ENCODE results near the gene CCDC191.

The CCDC191 gene

DNA sequence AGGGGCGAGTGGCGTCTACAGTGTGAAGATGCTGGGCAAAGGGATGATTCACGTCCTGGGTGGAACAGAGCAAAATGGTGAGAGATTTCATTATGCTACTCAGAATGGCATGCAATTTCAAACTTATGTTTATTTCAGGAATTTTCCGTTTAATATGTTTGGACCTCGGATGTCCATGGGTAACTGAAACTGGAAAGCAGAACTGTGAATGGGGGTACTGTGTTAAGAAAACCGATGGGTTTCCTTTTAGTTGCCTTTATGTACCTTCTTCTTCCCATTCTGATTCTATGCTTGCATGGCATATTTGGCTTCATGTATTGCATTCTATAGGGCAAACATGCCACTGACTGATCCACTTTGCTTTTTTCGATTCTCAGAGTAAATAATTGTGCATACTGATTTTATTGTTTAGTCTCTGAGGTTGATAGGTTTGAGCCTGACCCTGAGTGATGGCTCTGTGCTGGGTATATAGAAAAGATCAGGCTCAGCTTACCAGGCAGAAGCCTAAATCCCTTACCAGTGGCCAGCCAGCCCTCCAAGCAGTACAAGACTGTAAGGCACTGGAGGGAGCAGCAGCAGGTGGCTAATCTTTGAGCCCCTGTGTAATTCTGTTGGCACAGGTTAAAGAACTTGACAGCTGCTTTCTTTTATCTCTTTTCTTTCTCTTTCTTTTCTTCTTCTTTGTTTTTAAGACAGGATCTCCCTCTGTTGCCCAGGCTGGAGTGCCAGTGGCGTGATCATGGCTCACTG is 4.8 kb upstream of the CCDC191 start:
- no peak for DNase-seq (ENCODE audit: low read depth)

DNA sequence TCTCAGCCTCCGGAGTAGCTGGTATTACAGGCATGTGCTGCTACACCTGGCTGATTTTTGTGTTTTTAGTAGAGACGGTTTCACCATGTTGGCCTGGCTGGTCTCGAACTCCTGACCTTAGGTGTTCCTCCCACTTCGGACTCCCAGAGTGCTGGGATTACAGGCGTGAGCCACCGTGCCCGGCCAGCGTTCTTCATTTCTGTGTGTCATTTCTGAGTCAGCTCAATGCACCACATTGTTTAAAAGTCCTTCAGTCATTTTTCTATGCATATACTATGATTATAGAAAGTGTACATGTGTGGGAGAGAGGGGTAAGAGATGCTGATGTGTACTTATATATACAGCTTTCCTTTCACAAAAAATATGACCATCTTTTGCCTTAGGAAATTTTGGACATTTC is 2.3 kb upstream of the CCDC191 start:
- DNase-seq (ENCODE audit: low read depth), result no peak

DNA sequence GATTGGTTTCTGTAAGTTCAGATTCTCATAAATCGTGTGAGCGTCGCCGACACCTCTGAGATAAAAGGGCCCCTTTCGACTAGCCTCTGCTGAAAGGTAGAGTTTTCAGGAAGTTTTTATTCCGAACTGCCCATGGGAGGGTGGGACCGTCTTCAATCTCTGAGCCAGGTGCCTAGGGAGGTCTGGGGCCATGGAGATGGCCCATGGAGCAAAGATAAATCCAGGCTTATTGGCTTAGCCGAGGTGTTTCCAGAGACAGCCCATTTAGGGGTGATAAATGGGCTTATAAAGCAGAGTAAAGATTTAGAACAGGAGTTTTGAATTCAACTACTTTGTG is 653 bp upstream of the CCDC191 start:
- no peak for DNase-seq (ENCODE audit: low read depth)

DNA sequence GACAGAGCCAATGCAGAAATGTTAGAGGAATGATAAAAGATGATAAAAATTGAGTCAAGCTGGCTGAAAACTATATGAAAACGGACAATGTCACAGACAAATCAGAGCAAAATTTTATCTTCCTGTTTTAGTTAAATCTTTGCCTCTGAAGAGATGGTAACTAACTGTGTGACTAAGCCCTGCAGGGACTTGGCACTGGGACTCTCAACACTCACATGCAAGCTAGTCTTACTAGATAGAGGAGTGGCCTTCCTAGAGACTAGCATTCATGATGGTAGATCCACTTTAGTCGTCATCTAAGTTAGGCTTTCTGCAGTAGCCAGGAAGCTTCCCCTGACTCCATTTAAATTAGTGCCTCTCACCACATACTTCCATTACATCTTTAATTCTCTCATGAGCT is 4.1 kb downstream of the CCDC191 start:
- DNase-seq (ENCODE audit: low read depth), result no peak

DNA sequence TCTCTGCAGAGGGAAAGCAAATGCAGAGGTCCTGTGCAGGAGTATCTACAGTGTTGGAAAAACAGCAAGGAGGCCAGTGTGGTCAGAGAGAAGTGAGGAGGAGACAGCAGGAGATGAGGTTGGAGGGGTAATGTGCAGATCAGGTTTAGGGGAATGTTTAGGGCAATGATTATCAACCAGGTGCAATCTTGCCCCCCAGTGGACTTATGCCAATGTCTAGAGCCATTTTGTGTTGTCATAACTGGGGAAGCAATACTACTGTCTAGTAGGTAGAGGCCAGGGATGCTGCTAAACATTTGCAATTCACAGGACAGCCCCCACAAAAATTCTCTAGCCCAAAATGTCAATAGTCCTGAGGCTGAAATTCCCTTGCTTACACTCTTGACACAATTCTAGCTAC is 13.1 kb downstream of the CCDC191 start:
- DNase-seq (ENCODE audit: low read depth), result no peak

DNA sequence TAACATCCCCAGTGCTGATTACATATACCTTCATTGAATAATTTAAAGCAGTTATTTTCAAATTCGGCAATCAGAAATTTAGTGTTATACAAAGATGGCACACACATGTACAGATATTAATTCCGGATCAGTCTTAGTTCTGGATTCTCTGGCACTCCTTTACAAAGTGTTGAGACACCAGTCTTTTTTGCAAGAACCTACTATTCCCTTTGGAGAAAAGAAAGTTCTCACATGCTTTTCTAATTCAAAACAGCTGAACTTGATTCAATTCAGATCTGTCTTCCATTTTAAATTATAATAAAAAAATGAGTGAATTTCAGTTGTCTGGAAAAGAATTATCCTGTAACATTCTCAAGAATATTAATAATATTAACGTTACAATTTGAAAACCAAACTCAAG is 20.4 kb downstream of the CCDC191 start:
- DNase-seq (ENCODE audit: low read depth), result peak; percentile 66

DNA sequence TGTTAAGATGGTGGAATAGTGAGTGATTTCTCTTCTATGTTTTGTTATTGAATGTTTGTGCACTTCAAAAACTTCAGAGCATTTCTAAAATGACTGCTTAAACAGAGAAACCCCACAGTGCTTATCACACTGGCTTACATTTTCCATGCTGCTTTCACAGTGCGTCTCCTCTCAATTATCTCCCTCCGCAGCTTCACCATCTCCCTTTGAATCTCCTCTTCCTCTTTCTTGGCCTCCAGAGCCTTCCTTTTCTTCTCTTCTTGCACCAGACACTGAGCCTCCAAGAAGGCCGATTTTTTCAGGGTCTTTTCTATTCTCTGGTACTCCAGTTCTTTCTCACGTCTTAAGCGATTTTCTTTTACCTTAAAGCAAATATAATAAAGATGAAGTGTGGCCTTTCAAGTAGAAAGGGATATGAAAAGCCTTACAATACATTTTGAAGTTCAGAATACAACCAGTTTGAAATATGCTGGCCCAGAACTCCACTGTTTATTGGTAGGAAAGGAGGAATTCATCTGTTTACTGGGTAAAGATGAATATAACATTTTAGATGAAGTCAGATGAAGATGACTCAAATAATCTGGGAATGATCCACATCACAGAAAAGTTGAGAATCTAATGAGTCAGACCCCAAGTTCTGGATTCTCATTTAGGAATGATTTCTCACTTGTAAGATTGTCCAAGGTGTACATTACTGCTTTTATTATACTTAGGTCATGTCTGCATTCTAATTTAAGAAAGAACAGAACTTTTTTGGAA is 21.4 kb downstream of the CCDC191 start:
- peak; percentile 30 for DNase-seq (ENCODE audit: low read depth)

DNA sequence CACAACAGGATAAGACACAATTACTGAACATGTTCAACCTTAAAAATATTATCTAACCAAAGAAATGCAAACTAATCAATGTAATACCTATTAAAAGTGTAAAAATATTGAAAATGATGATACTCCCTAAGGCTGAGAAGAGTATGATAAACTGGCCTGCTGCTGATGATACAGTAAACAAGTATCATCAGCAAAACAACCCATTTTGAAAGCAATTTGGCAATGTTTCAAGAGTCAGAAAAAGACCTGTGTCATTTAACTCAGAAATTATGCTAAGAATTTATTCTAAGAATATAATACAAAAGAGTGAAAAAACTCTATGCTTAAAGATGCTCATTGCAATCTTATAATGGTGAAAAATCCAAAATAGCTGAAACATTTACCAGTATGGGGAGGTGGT is 22.1 kb downstream of the CCDC191 start:
- no peak for DNase-seq (ENCODE audit: low read depth)

DNA sequence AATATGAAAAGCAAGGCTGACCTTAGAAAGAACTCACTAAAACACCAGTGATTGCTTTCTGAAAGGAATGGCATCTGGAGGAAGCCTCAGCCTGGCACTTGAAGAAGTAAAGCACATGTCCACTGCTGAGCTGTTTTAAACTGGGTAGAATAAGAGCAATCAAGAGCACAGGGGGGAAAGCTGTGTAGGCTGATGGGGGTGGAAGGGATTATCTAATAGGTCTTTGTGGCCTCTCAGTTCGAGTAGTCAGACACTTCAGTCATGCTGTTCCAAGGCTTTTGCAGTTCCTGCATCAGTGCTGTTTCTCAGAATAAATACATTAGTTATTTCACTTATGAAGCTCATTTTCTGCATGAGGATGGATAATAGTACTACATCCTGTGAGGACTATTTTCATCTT is 22.6 kb downstream of the CCDC191 start:
- DNase-seq (ENCODE audit: low read depth), result no peak

DNA sequence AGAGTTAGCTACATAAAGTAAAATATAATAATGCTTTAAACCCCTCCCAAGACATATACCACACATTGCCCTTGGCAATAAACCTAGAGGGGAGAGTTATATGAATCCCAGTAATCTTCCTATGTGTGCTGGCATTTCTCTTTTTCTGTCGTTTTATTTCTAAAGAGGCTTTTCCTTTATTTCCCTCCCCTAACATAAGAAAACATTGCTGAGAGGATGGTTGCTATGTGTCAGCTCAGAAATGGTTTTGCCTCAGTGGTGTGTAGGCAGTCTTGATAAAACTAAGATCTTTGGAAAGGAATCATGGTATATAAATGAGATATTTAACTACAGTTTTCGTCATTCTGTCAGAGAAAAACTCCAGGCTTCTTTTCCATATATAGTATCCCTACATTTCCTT is 30.0 kb downstream of the CCDC191 start:
- no peak for DNase-seq (ENCODE audit: low read depth)

DNA sequence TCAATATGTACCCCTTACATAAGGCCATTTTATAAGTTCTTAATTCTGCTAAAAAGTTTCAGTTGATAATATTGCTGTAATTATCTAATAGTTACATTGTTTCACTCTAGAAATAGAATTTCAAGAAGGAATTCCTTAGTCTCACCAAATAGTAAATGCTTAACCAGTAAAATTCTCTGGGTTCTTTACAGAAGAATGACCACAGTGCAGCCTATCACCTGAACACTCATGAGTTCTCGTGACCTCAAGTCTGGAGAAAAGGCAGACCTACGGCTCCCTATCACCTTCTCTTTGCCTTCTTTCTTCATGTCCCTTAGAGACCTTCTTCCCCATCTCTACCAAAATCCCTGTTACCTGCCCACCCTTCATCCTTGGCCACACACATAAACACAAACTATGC is 30.9 kb downstream of the CCDC191 start:
- no peak for DNase-seq (ENCODE audit: low read depth)

DNA sequence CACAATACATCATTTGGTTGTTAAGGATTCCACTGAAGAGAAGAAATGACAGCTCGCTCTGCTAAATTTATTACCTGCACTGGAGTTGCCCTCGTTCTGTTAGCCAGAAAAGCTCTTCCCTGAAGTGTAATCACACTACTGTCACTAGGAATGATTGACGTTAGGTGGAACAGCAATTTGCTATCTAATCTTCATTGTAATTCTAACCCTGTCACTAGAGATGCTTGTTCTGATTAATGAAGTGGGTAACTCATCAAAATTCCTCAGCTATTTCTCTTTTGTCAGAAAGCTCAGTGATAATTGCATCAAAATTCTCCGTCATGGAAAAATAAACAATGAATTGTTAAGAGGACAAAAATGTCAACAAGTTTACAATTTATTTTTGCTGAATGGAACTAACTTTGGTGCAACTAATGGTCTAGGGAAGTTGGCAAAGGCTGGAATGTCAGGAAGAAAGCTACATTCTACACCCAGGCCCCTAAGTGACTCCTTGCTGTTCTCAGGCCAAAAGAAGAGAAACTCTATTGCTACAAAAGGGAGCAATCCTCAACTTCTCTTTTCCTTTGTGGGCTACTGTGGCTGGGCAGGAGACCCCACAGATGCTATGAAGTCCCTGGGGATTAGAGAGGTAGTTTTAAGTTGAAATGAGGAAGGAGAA is 34.1 kb downstream of the CCDC191 start:
- DNase-seq (ENCODE audit: low read depth), result peak; percentile 19

DNA sequence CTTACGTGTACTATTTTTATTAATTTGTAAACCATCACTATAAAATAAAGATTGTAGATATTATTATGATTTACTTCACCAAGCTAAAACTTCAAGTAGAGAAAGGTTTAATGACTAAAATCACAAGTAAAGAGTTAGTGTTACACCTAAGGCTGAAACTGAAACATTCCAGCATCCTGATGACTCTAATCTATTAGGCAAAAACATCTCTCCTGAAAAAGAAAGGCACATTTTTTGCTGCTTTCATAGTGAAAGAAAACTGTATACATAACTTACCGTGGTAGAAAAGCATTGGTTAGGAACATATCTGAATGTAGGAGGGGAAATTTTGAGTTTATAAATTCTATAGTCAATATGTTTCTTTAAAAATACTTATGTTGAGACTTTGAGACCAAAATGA is 35.4 kb downstream of the CCDC191 start:
- DNase-seq (ENCODE audit: low read depth), result no peak

DNA sequence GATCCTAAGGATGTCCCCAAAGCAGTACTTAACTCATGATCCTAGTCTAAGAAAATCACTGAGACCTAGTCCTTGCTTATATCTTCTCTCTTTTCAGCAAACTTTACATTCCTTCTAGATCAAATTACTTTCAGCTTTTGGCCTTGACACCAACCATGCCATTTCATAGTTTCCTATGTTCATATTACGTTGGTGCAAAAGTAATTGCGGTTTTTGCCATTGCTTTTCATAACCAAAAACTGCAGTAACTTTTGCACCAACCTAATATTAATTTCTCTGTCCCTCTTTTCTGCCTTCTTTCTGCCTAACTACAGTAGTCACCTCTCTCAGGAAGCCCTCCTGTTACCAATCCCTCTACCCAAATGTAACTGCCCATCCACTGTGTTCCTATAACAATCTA is 36.8 kb downstream of the CCDC191 start:
- DNase-seq (ENCODE audit: low read depth), result no peak

DNA sequence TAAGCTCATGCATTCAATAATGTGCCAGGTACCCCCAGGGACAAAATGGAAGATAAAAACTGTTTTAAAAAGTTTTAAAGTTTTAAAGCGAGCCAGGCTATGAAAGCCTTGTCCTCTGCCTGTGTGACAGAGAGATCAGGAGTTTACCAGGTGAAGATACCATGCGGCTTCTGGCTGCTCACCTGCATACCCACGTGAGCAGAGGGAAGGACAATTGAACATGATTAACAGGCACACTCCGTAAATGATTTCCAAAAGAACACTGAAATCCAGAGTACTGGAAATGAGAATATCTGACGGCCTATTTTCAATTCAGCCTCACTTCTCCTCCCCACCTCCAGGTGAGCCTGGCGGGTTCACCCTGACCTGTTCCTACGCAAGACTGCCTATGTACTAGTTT is 42.1 kb downstream of the CCDC191 start:
- DNase-seq (ENCODE audit: low read depth), result no peak

DNA sequence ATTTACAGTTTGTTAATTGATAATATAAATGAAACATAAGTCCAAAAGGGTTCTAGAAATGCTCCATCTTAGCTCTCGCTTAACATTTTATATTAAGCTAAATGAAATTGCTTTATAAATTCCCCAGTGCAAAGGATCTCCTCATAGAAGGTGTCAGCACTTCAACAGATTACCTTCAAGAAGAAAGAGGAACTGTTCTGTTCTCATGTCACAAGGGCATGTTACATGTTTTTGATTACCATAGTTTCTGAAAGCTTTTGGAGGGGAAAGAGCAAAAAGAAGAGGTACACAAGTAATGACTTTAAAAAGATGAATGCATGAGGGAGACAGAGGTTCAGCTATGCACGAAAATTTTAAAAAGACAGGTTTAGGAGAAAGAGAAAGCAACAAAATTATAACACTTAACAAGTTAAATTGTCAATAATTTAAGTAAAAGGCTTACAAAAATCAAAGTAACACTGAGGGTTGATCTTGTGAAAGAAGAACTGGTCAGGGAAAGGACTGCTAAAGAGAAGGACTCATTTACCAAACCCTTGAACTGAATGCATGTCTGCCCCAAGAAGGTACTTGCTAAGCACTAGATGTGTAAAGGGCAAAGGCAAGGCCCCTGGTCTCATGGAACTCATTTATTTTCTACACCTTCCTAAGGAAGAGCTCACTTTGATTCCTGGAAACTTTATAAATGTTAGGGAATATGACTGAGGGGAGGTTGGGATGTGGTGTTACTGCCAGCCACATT is 45.1 kb downstream of the CCDC191 start:
- DNase-seq (ENCODE audit: low read depth), result no peak

DNA sequence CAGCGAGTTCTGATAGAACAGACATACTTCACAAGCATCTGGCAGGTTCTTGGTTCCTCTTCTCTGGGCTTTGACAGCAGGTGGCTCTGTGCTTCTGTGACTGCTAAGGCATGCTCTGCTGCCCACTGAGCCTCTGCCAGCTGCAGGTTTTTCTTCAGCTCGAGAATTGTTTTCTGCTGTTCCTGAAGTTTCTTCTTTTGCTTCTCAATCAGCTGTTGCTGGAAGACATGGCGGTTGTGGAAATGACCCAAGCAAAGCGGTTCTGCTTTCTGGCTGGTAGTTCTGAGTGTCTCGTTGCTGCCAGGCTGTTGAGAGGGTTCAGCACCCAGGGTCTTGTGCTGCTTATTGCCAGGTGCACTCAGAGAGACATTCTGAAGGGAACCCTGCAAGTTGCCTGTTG is 50.8 kb downstream of the CCDC191 start:
- no peak for DNase-seq (ENCODE audit: low read depth)

DNA sequence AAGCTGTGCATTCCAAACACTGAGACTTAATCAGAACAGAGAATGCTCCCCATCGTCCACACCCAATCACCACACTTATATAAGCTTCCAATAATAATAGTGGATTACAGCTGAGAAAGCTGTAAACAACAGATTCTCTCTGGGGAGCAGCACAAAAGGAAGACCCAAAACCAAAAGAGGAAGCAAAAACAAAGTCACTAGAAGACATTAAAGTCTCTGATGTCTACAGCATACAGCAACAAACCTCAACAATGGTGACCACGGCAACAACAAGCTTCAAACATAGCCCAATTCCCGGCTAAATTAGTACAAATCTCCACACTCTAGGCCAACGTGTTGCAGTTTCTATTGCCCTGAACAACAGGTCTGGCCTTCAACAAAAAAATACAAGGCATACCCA is 70.8 kb downstream of the CCDC191 start:
- no peak for DNase-seq (ENCODE audit: low read depth)

DNA sequence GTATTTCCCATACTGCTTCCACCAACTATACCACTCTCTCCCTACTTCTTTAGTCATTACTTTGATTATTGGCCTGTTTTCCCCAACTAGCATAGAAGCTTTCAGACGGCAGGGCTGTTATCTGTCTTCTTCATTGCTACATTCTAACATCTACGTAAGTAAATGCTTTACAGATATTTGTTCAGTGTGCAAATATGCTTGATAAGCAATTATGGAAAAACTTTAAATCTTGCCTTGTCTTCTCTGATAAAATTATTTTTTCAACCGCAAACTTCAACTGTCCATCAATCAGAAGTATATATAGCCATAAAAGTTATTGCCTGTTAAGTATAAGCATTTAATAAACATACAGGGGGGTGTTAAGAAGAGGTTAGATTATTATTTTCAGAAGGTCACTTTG is 72.8 kb downstream of the CCDC191 start:
- DNase-seq (ENCODE audit: low read depth), result no peak

DNA sequence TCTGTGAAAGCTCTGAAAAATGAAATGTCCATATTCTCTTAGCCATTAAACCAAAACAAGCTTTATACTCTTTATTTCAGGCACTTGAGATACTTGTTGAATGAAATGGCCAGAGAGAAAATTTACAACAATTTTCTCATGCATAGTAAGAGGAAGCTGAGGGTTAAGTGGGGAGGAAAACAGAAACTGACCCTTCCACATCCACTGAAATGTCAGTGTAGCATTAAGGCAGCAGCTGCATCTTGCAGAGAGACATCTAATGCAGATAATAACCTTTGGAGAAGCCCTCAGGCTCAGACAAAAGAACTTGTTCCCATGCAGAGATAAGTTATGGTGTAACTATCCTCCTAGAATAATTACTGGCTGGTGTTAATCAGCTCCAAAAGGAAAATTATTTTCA is 74.5 kb downstream of the CCDC191 start:
- no peak for DNase-seq (ENCODE audit: low read depth)

DNA sequence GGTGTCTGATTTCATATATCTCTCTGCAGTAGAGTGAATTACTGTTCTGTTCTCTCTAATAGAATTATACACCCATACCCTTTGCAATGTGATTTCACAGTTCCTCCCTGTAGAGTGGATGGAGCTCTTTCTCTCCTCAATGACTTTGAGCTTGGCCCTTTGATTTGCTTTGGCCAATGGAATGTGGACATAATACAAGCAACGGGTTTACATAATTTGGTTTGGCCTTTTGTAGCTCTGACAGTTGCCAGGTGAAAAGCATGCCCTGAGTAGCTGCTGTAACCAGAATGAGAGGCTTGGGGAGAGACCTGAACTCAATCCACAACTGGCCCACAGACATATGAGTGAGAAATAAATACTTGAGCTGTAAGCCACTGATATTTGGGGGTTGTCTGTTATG is 76.4 kb downstream of the CCDC191 start:
- DNase-seq (ENCODE audit: low read depth), result no peak

DNA sequence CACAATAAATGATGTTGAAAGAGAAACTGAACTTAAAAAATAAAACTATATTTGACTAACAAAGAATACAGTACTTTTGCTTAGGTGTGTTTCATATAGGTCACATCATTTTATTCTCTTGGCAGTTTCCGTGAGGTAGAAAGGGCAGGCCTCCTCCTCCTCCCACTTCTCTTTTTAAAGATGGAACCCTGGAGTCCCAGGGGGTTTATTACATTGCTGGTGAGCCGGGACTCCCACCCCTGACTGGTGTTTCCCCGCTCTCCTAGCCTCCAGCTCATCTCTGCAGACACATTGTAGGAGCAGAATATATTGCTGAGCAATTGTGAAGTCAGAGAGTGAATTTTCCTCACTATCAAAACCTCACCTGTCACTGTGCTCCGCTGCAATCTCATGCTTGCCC is 78.5 kb downstream of the CCDC191 start:
- no peak for DNase-seq (ENCODE audit: low read depth)

DNA sequence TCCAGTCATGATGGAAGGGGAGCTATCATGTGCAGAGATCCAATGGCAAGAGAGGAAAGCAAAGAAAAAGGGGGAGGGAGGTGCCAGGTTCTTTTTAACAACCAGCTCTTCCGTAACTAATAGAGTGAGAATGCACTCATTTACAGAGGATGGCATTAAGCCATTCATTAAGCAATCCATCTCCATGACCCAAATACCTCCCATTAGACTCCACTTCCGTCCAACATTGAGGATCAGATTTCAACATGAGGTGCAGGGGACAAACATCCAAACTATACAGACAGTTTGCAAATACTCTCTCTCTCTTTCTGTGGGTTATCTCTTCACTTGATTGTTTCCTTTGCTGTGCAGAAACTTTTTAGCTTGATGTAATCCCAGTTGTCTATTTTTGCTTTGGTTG is 87.3 kb downstream of the CCDC191 start:
- peak; percentile 71 for DNase-seq (ENCODE audit: low read depth)
